GM12878 (cell line): ENCODE data around the gene TPBG.

ENCODE experiments used
- ATF2 ChIP-seq: IDR thresholded peaks from 2 replicates; pipeline ENCODE4 v1.6.1; 2012; ENCODE audit warnings: low read length, inconsistent platforms
- CHD1 ChIP-seq: IDR thresholded peaks from 2 replicates; pipeline ENCODE4 v1.6.1; 2012; ENCODE audit warnings: low read depth, low read length, improper control_type of control experiment
- CREM ChIP-seq: IDR thresholded peaks from 2 replicates; pipeline ENCODE4 v1.6.1; 2014; ENCODE audit warnings: antibody characterized with exemption, low read depth
- EP300 ChIP-seq, 2 experiments: fragments of 150-350 bp in 1 of 2; IDR thresholded peaks; 2 replicates each; pipeline ENCODE4 v1.6.1; 2011 to 2012; ENCODE audit warnings: low read depth in 2 of 2, low read length in 2 of 2, borderline replicate concordance in 1 of 2, improper control_type of control experiment in 1 of 2, inconsistent platforms in 1 of 2; ENCODE audit not compliant: control insufficient read depth in 1 of 2
- ETV6 ChIP-seq, 2 experiments: fragments of 450-650 bp in 1 of 2; IDR thresholded peaks in 1 of 2; conservative IDR thresholded peaks in 1 of 2; 2 replicates each; pipeline ENCODE4 v1.6.1; 2014; ENCODE audit warnings: antibody characterized with exemption in 1 of 2, borderline replicate concordance in 1 of 2, low read depth in 1 of 2, mild to moderate bottlenecking in 1 of 2, moderate library complexity in 1 of 2
- JUNB ChIP-seq: IDR thresholded peaks from 2 replicates; pipeline ENCODE4 v1.6.1; 2016; ENCODE audit warnings: antibody characterized with exemption, mild to moderate bottlenecking
- NRF1 ChIP-seq: conservative IDR thresholded peaks from 2 replicates; pipeline ENCODE4 v1.6.1; 2011; ENCODE audit warnings: mild to moderate bottlenecking, low read depth, low read length, improper control_type of control experiment
- POLR2AphosphoS5 ChIP-seq: IDR thresholded peaks from 2 replicates; pipeline ENCODE4 v1.6.1; 2011; ENCODE audit warnings: mild to moderate bottlenecking, low read length, inconsistent platforms
- RAD21 ChIP-seq: IDR thresholded peaks from 2 replicates; pipeline ENCODE4 v1.6.1; 2011; ENCODE audit warnings: mild to moderate bottlenecking, low read depth, low read length, moderate library complexity; ENCODE audit not compliant: insufficient read depth
- RCOR1 ChIP-seq: conservative IDR thresholded peaks from 2 replicates; pipeline ENCODE4 v1.6.1; 2012; ENCODE audit warnings: low read depth, low read length, improper control_type of control experiment
- USF2 ChIP-seq: IDR thresholded peaks from 2 replicates; pipeline ENCODE4 v1.6.1; 2011; ENCODE audit warnings: low read depth, low read length, improper control_type of control experiment, borderline replicate concordance
- ZBTB33 ChIP-seq: fragments of 450-650 bp; IDR thresholded peaks from 2 replicates; pipeline ENCODE4 v1.6.1; 2017; ENCODE audit warnings: mild to moderate bottlenecking
- TF ChIP-seq, protein P1 (sequence below), 3 experiments: IDR thresholded peaks in 2 of 3; conservative IDR thresholded peaks in 1 of 3; 2 replicates each; pipeline ENCODE4 v1.5.1; 2011; ENCODE audit warnings: low read depth in 3 of 3, low read length in 3 of 3, mild to moderate bottlenecking in 3 of 3, control low read depth in 2 of 3, moderate library complexity in 2 of 3, inconsistent platforms in 1 of 3, mixed read lengths in 1 of 3; ENCODE audit not compliant: control insufficient read depth in 2 of 3, insufficient read depth in 1 of 3; ENCODE audit errors: extremely low read depth in 1 of 3
- TF ChIP-seq, protein P2 (sequence below): fragments of 450-650 bp; IDR thresholded peaks from 2 replicates; pipeline ENCODE4 v1.6.1; 2014; ENCODE audit warnings: mild to moderate bottlenecking

DNA sequence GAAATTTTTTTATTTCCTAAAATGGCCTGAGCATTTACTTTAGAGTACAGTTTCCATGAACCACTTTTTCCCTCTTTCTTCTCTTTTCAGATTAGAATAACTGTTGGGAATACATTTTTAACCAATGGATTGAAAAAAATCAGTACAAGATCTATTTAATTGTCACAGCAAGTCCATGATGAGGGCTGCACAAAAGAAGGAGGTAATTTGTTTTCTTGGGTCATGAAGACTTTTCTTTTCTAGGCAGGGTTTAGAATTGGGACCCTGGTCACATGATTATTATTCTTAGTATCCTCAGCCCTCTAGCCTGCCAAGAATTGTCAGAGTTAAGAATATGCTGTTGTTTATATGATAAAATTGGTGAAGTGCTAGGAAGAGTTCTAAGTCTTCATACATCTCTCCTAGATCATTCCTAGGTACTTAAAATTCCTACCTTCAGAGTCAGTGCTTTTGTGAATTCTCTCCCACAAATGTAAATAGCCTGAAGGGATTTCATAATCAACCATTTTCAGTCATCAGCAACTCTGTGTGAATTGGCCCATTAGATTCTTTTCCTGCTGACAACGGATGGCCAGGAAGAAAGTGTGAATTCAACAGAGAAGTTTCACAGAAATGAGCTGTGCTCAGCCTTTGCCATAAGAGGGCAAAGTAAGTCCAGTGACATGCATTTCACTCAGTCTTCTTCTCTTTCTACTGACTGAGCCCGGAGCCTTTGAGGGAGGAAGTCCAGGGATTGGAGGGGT, 32.4 kb upstream of the TPBG start:
- TF ChIP-seq ETV6 (conservative IDR thresholded peaks at IDR 0.05 in 1 of 2, IDR thresholded peaks at IDR 0.05 in 1 of 2; ENCODE audit: borderline replicate concordance in 1 of 2, low read depth in 1 of 2) (no peak), USF2 (no peak), RAD21 (peak; percentile 53), CHD1 (no peak), POLR2AphosphoS5 (no peak), NRF1 (no peak), ZBTB33 (no peak), CREM (no peak), EP300 (IDR thresholded peaks at IDR 0.05; ENCODE audit: borderline replicate concordance in 1 of 2, control insufficient read depth in 1 of 2, low read depth in 2 of 2, low read length in 2 of 2) (no peak), JUNB (no peak), ATF2 (no peak), RCOR1 (no peak)
- TF ChIP-seq, protein P1, sequence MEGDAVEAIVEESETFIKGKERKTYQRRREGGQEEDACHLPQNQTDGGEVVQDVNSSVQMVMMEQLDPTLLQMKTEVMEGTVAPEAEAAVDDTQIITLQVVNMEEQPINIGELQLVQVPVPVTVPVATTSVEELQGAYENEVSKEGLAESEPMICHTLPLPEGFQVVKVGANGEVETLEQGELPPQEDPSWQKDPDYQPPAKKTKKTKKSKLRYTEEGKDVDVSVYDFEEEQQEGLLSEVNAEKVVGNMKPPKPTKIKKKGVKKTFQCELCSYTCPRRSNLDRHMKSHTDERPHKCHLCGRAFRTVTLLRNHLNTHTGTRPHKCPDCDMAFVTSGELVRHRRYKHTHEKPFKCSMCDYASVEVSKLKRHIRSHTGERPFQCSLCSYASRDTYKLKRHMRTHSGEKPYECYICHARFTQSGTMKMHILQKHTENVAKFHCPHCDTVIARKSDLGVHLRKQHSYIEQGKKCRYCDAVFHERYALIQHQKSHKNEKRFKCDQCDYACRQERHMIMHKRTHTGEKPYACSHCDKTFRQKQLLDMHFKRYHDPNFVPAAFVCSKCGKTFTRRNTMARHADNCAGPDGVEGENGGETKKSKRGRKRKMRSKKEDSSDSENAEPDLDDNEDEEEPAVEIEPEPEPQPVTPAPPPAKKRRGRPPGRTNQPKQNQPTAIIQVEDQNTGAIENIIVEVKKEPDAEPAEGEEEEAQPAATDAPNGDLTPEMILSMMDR (IDR thresholded peaks at IDR 0.05 in 2 of 3, conservative IDR thresholded peaks at IDR 0.05 in 1 of 3; ENCODE audit: control insufficient read depth in 2 of 3, extremely low read depth in 1 of 3, insufficient read depth in 1 of 3, low read depth in 3 of 3, low read length in 3 of 3) = peak in 2 of 3 experiments; percentile 30 to 44; a peak in 4 of 6 replicates
- TF ChIP-seq, protein P2, sequence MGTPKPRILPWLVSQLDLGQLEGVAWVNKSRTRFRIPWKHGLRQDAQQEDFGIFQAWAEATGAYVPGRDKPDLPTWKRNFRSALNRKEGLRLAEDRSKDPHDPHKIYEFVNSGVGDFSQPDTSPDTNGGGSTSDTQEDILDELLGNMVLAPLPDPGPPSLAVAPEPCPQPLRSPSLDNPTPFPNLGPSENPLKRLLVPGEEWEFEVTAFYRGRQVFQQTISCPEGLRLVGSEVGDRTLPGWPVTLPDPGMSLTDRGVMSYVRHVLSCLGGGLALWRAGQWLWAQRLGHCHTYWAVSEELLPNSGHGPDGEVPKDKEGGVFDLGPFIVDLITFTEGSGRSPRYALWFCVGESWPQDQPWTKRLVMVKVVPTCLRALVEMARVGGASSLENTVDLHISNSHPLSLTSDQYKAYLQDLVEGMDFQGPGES = no peak
